Measurements from ENCODE around the gene PLEKHD1. TPM values are rescaled to one million over a fixed set of nuclear protein-coding genes. Genes with fewer than 3 reads are reported as not detected.

PLEKHD1 gene
- total RNA-seq, 1 donor from 2014 or later, result 0.05 TPM

- H3K9ac ChIP-seq (ENCODE audit: low read length), result no peak overlapping the region
- H3K27me3 ChIP-seq (ENCODE audit: insufficient read depth, low read length), result peaks cover 67% of the 10 kb centered on the region
- Mint-ChIP-seq H3K27me3 (ENCODE audit: low read depth, unreplicated experiment) (peaks cover 69% of the 10 kb centered on the region), H3K4me1 (ENCODE audit: low read depth, unreplicated experiment) (peaks cover 3% of the 10 kb centered on the region), H3K36me3 (ENCODE audit: low read depth, unreplicated experiment) (peaks cover 2% of the 10 kb centered on the region), H3K27ac (ENCODE audit: unreplicated experiment) (no peak overlapping the region), H3K4me3 (ENCODE audit: unreplicated experiment) (no peak overlapping the region), H3K9me3 (ENCODE audit: unreplicated experiment) (peaks cover 2% of the 10 kb centered on the region)
- TF ChIP-seq, protein P1, sequence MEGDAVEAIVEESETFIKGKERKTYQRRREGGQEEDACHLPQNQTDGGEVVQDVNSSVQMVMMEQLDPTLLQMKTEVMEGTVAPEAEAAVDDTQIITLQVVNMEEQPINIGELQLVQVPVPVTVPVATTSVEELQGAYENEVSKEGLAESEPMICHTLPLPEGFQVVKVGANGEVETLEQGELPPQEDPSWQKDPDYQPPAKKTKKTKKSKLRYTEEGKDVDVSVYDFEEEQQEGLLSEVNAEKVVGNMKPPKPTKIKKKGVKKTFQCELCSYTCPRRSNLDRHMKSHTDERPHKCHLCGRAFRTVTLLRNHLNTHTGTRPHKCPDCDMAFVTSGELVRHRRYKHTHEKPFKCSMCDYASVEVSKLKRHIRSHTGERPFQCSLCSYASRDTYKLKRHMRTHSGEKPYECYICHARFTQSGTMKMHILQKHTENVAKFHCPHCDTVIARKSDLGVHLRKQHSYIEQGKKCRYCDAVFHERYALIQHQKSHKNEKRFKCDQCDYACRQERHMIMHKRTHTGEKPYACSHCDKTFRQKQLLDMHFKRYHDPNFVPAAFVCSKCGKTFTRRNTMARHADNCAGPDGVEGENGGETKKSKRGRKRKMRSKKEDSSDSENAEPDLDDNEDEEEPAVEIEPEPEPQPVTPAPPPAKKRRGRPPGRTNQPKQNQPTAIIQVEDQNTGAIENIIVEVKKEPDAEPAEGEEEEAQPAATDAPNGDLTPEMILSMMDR (IDR thresholded peaks at IDR 0.05; ENCODE audit: insufficient read depth, low read depth, low read length), result no peak
- TF ChIP-seq EZH2 (IDR thresholded peaks at IDR 0.05; ENCODE audit: insufficient read depth, low read length), result peak; percentile 56
- no peaks in the 10 kb centered on the region for H3K9me3 ChIP-seq (ENCODE audit: insufficient read depth, low read depth, low read length)
- no peak overlapping the region for H3K27ac ChIP-seq (ENCODE audit: low read depth, low read length)
- no peaks in the 10 kb centered on the region for H4K20me1 ChIP-seq (ENCODE audit: insufficient read depth, low read length)
- peak overlapping the region; percentile 34 for H2AFZ ChIP-seq (ENCODE audit: low read depth, low read length)
- H3K4me2 ChIP-seq (ENCODE audit: low read length), result peak overlapping the region; percentile 54
- H3K79me2 ChIP-seq (ENCODE audit: insufficient read depth, low read length), result no peaks in the 10 kb centered on the region
- FAIRE-seq (no peak), DNase-seq (ENCODE audit: low read depth) (no peak)
- H3K36me3 ChIP-seq (ENCODE audit: insufficient read depth, low read length), result no peaks in the 10 kb centered on the region
- H3K4me1 ChIP-seq (ENCODE audit: insufficient read depth, low read length), result peaks cover 3% of the 10 kb centered on the region
- H3K4me3 ChIP-seq (ENCODE audit: insufficient read depth, low read depth, low read length), result no peak overlapping the region
Measured at GRCh38 chr14:69572030-69572840, 87.7 kb downstream of the PLEKHD1 start.

- no peak overlapping the region for H3K27ac ChIP-seq (ENCODE audit: low read depth, low read length)
- H3K79me2 ChIP-seq (ENCODE audit: insufficient read depth, low read length), result no peaks in the 10 kb centered on the region
- DNase-seq (ENCODE audit: low read depth) (no peak), FAIRE-seq (no peak)
- no peak overlapping the region for H2AFZ ChIP-seq (ENCODE audit: low read depth, low read length)
- no peaks in the 10 kb centered on the region for H4K20me1 ChIP-seq (ENCODE audit: insufficient read depth, low read length)
- Mint-ChIP-seq H3K36me3 (ENCODE audit: low read depth, unreplicated experiment) (peaks cover 2% of the 10 kb centered on the region), H3K4me1 (ENCODE audit: low read depth, unreplicated experiment) (peaks cover 3% of the 10 kb centered on the region), H3K27ac (ENCODE audit: unreplicated experiment) (no peak overlapping the region), H3K4me3 (ENCODE audit: unreplicated experiment) (no peak overlapping the region), H3K27me3 (ENCODE audit: low read depth, unreplicated experiment) (peaks cover 64% of the 10 kb centered on the region), H3K9me3 (ENCODE audit: unreplicated experiment) (peaks cover 2% of the 10 kb centered on the region)
- H3K27me3 ChIP-seq (ENCODE audit: insufficient read depth, low read length), result peaks cover 62% of the 10 kb centered on the region
- no peak overlapping the region for H3K9ac ChIP-seq (ENCODE audit: low read length)
- no peak overlapping the region for H3K4me3 ChIP-seq (ENCODE audit: insufficient read depth, low read depth, low read length)
- no peaks in the 10 kb centered on the region for H3K36me3 ChIP-seq (ENCODE audit: insufficient read depth, low read length)
- H3K9me3 ChIP-seq (ENCODE audit: insufficient read depth, low read depth, low read length), result no peaks in the 10 kb centered on the region
- H3K4me2 ChIP-seq (ENCODE audit: low read length), result no peak overlapping the region
- TF ChIP-seq, protein P1 (IDR thresholded peaks at IDR 0.05; ENCODE audit: insufficient read depth, low read depth, low read length), result no peak
- no peak for TF ChIP-seq EZH2 (IDR thresholded peaks at IDR 0.05; ENCODE audit: insufficient read depth, low read length)
- peaks cover 3% of the 10 kb centered on the region for H3K4me1 ChIP-seq (ENCODE audit: insufficient read depth, low read length)
Measured at GRCh38 chr14:69572841-69573135, 88.3 kb downstream of the PLEKHD1 start.

GRCh38 chr14:69573205-69573830 is 88.8 kb downstream of the PLEKHD1 start:
- Histone ChIP-seq H3K36me3 (ENCODE audit: insufficient read depth, low read length) (no peaks in the 10 kb centered on the region), H3K4me2 (ENCODE audit: low read length) (peak overlapping the region; percentile 91), H4K20me1 (ENCODE audit: insufficient read depth, low read length) (no peaks in the 10 kb centered on the region), H3K79me2 (ENCODE audit: insufficient read depth, low read length) (no peaks in the 10 kb centered on the region), H3K9me3 (ENCODE audit: insufficient read depth, low read depth, low read length) (no peaks in the 10 kb centered on the region), H3K9ac (ENCODE audit: low read length) (no peak overlapping the region), H3K27me3 (ENCODE audit: insufficient read depth, low read length) (peaks cover 60% of the 10 kb centered on the region), H3K4me1 (ENCODE audit: insufficient read depth, low read length) (peaks cover 3% of the 10 kb centered on the region), H3K27ac (ENCODE audit: low read depth, low read length) (no peak overlapping the region), H3K4me3 (ENCODE audit: insufficient read depth, low read depth, low read length) (no peak overlapping the region), H2AFZ (ENCODE audit: low read depth, low read length) (peak overlapping the region; percentile 1)
- peaks cover under 1% of the 10 kb centered on the region for H3K36me3 Mint-ChIP-seq (ENCODE audit: low read depth, unreplicated experiment)
- TF ChIP-seq, protein P1 (IDR thresholded peaks at IDR 0.05; ENCODE audit: insufficient read depth, low read depth, low read length), result no peak
- TF ChIP-seq EZH2 (IDR thresholded peaks at IDR 0.05; ENCODE audit: insufficient read depth, low read length), result no peak
- peaks cover 59% of the 10 kb centered on the region for H3K27me3 Mint-ChIP-seq (ENCODE audit: low read depth, unreplicated experiment)
- FAIRE-seq, result no peak
- no peak for DNase-seq (ENCODE audit: low read depth)
- peaks cover 2% of the 10 kb centered on the region for H3K9me3 Mint-ChIP-seq (ENCODE audit: unreplicated experiment)
- H3K4me3 Mint-ChIP-seq (ENCODE audit: unreplicated experiment), result no peak overlapping the region
- H3K4me1 Mint-ChIP-seq (ENCODE audit: low read depth, unreplicated experiment), result peaks cover 3% of the 10 kb centered on the region
- no peak overlapping the region for H3K27ac Mint-ChIP-seq (ENCODE audit: unreplicated experiment)
